K562 (cell line): ENCODE measurements around the gene PRAMEF1. TPM values are rescaled to one million over a fixed set of nuclear protein-coding genes. Genes with fewer than 3 reads are reported as not detected.

Experiments used
- CBFB ChIP-seq: sonication (generic); formaldehyde crosslinking; IDR thresholded peaks from 2 replicates; pipeline ENCODE4 v1.4.0; 2020; ENCODE audit warnings: mild to moderate bottlenecking, missing genetic modification reagents
- KLF1 ChIP-seq: fragments of 450-650 bp; IDR thresholded peaks from 2 replicates; pipeline ENCODE4 v1.6.1; 2016; ENCODE audit warnings: missing genetic modification characterization, missing compliant biosample characterization
- LCOR ChIP-seq: sonication (generic); formaldehyde crosslinking; IDR thresholded peaks from 2 replicates; pipeline ENCODE4 v1.8.0; 2022; ENCODE audit warnings: mild to moderate bottlenecking, missing genetic modification reagents
- MEF2A ChIP-seq: IDR thresholded peaks from 2 replicates; pipeline ENCODE4 v1.6.1; 2011; ENCODE audit warnings: low read depth, mild to moderate bottlenecking, low read length, moderate library complexity; ENCODE audit not compliant: control insufficient read depth
- MYC ChIP-seq, 2 experiments: fragments of 250-450 bp in 1 of 2; sonication (Bioruptor Pico) in 1 of 2; IDR thresholded peaks; 2 replicates each; pipeline versions ENCODE4 v1.5.1 to v1.6.1; 2012 to 2021; ENCODE audit warnings: low read depth in 2 of 2, borderline replicate concordance in 1 of 2, improper control_type of control experiment in 1 of 2, low read length in 1 of 2, mild to moderate bottlenecking in 1 of 2, moderate library complexity in 1 of 2
- PCBP2 ChIP-seq: fragments of 200-400 bp; formaldehyde crosslinking; IDR thresholded peaks from 2 replicates; pipeline ENCODE4 v1.6.1; 2018; ENCODE audit warnings: low read length, low read depth, mild to moderate bottlenecking, moderate library complexity; ENCODE audit not compliant: poor library complexity, severe bottlenecking
- RAD21 ChIP-seq, 2 experiments: fragments of 250-450 bp in 1 of 2; fragments of 450-650 bp in 1 of 2; sonication (Bioruptor Pico) in 1 of 2; formaldehyde crosslinking in 1 of 2; IDR thresholded peaks in 1 of 2; conservative IDR thresholded peaks in 1 of 2; 2 replicates each; pipeline versions ENCODE4 v1.4.0 to v1.8.0; 2020 to 2022; ENCODE audit warnings: mild to moderate bottlenecking in 2 of 2, moderate library complexity in 1 of 2
- SIN3A ChIP-seq, 2 experiments: fragments of 150-350 bp in 1 of 2; IDR thresholded peaks; 2 replicates each; pipeline ENCODE4 v1.6.1; 2011 to 2016; ENCODE audit warnings: borderline replicate concordance in 2 of 2, low read depth in 2 of 2, low read length in 2 of 2, mild to moderate bottlenecking in 2 of 2, moderate library complexity in 2 of 2; ENCODE audit not compliant: control insufficient read depth in 1 of 2
- SLC30A9 ChIP-seq: fragments of 250-450 bp; sonication (Bioruptor Pico); IDR thresholded peaks from 2 replicates; pipeline ENCODE4 v1.8.0; 2022; ENCODE audit warnings: mild to moderate bottlenecking, moderate library complexity
- ZNF644 ChIP-seq: fragments of 200-800 bp; sonication (Bioruptor generic); IDR thresholded peaks from 2 replicates; pipeline ENCODE4 v1.6.1; 2016; ENCODE audit warnings: low read depth, missing genetic modification characterization, missing compliant biosample characterization
- ZSCAN29 ChIP-seq: fragments of 450-650 bp; IDR thresholded peaks from 2 replicates; pipeline ENCODE4 v1.6.1; 2017
- polyA plus RNA-seq, 8 experiments: library from polyadenylated mRNA; depleted of rRNA in 4 of 8; stranded (reverse) in 5 of 8; unstranded in 3 of 8; fragments of >200 nt; fragmentation: Nextera tagmentation in 2 of 8; fragmentation: Illumina TruSeq in 1 of 8; extraction: Ambion mirVana in 2 of 8; extraction: Trizol in 1 of 8; gene quantifications; 2 replicates each; pipeline versions ENCODE4 v1.2.1 to v1.2.3, GENCODE V29; 2011 to 2014; ENCODE audit warnings: inconsistent platforms in 1 of 8, missing spikeins in 1 of 8
- total RNA-seq, 7 experiments: library from RNA; depleted of rRNA in 6 of 7; stranded (reverse); fragments of >200 nt in 6 of 7; fragmentation: Illumina TruSeq in 2 of 7; extraction: Trizol in 2 of 7; gene quantifications; 2 replicates each; pipeline versions ENCODE4 v1.2.1 to v1.2.3, GENCODE V29; 2011 to 2021; ENCODE audit warnings: low replicate concordance in 1 of 7
- TF ChIP-seq, protein P1 (sequence below): fragments of 450-650 bp; IDR thresholded peaks from 2 replicates; pipeline ENCODE4 v1.6.1; 2016; ENCODE audit warnings: borderline replicate concordance
- TF ChIP-seq, protein P2 (sequence below): sonication (generic); formaldehyde crosslinking; IDR thresholded peaks from 2 replicates; pipeline ENCODE4 v1.8.1; 2023; ENCODE audit warnings: missing genetic modification reagents, mild to moderate bottlenecking, borderline replicate concordance
- TF ChIP-seq, protein P3 (sequence below), 2 experiments: fragments of 450-650 bp; IDR thresholded peaks; 2 replicates each; pipeline ENCODE4 v1.6.1; 2016

Gene PRAMEF1
- total and polyA plus RNA-seq, 9 of the 15 experiments (the other 6 are each of a cell fraction or from before 2014, with no cell fraction given) = not detected

DNA sequence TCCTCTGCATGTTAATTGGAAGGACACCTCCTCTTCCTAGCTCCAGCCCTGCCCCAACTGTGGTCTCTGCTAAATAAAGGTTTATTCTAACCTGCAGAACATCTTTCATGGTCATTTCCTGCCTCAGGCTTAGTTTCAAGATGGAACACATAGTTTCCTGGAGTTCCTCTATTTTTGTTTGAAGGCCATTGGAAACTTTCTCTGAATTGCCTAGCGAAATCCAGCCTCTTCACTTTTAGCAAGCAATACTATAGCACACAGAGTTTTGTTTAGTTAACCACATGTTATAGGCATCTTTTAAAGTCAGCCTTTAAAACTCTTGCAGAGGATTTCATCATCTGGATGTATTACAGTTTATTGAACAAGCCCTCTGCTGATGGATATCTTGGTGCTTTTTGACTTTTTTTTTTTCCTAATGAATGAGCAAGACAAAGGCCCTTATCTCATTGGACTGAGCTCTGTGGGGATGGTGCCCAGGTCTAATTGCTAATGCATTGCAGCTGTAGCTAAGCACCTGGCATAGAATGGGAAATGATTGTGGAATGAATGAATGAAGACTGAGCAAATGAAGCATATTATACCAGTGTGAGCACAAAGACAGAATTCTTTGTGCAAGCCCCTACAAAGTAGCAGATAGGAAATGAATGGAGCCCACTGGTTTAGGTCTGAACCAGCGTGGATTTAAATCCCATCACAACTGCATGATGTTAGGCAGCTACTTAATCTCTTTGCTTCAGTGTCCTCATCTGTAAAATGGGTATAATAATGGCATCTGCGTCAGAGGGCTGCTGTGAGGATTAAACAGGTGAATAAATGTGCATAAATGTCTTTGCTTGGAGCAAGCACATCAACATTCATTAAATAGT is 45.8 kb upstream of the PRAMEF1 start (continued):
- TF ChIP-seq MYC (IDR thresholded peaks at IDR 0.05; ENCODE audit: low read depth, low read length) (peak; percentile 92), MYC (CRISPR knock-in tag; IDR thresholded peaks at IDR 0.05; ENCODE audit: borderline replicate concordance, low read depth) (0 out of 2 replicates have a peak, but pooled peaks have one; percentile 65), MEF2A (no peak), KLF1 (tag) (no peak), LCOR (CRISPR knock-in tag) (peak; percentile 55; the same call in 1 of the 2 replicates), RAD21 (CRISPR knock-in tag; conservative IDR thresholded peaks at IDR 0.05 in 1 of 2, IDR thresholded peaks at IDR 0.05 in 1 of 2) (no peak), SLC30A9 (CRISPR knock-in tag) (no peak), ZNF644 (peak; percentile 60; the same call in 1 of the 2 replicates), ZSCAN29 (no peak), SIN3A (IDR thresholded peaks at IDR 0.05; ENCODE audit: borderline replicate concordance in 2 of 2, control insufficient read depth in 1 of 2, low read depth in 2 of 2, low read length in 2 of 2) (no peak), PCBP2 (no peak), CBFB (no peak)
- TF ChIP-seq, protein P1, sequence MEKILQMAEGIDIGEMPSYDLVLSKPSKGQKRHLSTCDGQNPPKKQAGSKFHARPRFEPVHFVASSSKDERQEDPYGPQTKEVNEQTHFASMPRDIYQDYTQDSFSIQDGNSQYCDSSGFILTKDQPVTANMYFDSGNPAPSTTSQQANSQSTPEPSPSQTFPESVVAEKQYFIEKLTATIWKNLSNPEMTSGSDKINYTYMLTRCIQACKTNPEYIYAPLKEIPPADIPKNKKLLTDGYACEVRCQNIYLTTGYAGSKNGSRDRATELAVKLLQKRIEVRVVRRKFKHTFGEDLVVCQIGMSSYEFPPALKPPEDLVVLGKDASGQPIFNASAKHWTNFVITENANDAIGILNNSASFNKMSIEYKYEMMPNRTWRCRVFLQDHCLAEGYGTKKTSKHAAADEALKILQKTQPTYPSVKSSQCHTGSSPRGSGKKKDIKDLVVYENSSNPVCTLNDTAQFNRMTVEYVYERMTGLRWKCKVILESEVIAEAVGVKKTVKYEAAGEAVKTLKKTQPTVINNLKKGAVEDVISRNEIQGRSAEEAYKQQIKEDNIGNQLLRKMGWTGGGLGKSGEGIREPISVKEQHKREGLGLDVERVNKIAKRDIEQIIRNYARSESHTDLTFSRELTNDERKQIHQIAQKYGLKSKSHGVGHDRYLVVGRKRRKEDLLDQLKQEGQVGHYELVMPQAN = no peak
- TF ChIP-seq, protein P2, sequence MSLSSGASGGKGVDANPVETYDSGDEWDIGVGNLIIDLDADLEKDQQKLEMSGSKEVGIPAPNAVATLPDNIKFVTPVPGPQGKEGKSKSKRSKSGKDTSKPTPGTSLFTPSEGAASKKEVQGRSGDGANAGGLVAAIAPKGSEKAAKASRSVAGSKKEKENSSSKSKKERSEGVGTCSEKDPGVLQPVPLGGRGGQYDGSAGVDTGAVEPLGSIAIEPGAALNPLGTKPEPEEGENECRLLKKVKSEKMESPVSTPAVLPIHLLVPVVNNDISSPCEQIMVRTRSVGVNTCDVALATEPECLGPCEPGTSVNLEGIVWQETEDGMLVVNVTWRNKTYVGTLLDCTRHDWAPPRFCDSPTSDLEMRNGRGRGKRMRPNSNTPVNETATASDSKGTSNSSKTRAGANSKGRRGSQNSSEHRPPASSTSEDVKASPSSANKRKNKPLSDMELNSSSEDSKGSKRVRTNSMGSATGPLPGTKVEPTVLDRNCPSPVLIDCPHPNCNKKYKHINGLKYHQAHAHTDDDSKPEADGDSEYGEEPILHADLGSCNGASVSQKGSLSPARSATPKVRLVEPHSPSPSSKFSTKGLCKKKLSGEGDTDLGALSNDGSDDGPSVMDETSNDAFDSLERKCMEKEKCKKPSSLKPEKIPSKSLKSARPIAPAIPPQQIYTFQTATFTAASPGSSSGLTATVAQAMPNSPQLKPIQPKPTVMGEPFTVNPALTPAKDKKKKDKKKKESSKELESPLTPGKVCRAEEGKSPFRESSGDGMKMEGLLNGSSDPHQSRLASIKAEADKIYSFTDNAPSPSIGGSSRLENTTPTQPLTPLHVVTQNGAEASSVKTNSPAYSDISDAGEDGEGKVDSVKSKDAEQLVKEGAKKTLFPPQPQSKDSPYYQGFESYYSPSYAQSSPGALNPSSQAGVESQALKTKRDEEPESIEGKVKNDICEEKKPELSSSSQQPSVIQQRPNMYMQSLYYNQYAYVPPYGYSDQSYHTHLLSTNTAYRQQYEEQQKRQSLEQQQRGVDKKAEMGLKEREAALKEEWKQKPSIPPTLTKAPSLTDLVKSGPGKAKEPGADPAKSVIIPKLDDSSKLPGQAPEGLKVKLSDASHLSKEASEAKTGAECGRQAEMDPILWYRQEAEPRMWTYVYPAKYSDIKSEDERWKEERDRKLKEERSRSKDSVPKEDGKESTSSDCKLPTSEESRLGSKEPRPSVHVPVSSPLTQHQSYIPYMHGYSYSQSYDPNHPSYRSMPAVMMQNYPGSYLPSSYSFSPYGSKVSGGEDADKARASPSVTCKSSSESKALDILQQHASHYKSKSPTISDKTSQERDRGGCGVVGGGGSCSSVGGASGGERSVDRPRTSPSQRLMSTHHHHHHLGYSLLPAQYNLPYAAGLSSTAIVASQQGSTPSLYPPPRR (CRISPR knock-in tag) = no peak
- TF ChIP-seq, protein P3, sequence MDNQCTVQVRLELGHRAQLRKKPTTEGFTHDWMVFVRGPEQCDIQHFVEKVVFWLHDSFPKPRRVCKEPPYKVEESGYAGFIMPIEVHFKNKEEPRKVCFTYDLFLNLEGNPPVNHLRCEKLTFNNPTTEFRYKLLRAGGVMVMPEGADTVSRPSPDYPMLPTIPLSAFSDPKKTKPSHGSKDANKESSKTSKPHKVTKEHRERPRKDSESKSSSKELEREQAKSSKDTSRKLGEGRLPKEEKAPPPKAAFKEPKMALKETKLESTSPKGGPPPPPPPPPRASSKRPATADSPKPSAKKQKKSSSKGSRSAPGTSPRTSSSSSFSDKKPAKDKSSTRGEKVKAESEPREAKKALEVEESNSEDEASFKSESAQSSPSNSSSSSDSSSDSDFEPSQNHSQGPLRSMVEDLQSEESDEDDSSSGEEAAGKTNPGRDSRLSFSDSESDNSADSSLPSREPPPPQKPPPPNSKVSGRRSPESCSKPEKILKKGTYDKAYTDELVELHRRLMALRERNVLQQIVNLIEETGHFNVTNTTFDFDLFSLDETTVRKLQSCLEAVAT (IDR thresholded peaks at IDR 0.05) = no peak
